Brain microvascular endothelial cell (primary cell): Measurements from ENCODE around the gene AKAP8.

ENCODE experiments used
- DNase-seq: peaks from one replicate; pipeline ENCODE4 v3.0.0-alpha.2; 2020
- H3K27ac ChIP-seq: fragments of 250-450 bp; sonication (Bioruptor Pico); 2 replicates; pipeline ENCODE4 v1.5.1; 2020; ENCODE audit warnings: mild to moderate bottlenecking, moderate library complexity
- H3K27me3 ChIP-seq: fragments of 250-450 bp; sonication (Bioruptor Pico); replicated peaks from 2 replicates; pipeline ENCODE4 v1.5.1; 2020; ENCODE audit warnings: mild to moderate bottlenecking
- H3K36me3 ChIP-seq: fragments of 250-450 bp; sonication (Bioruptor Pico); replicated peaks from 2 replicates; pipeline ENCODE4 v1.5.1; 2020; ENCODE audit warnings: mild to moderate bottlenecking
- H3K4me3 ChIP-seq: 2 replicates; pipeline ENCODE4 v1.5.1; 2011; ENCODE audit warnings: low read depth, mild to moderate bottlenecking, control low read depth, low read length, moderate library complexity
- in situ Hi-C: cut with HindIII; loops from 2 replicates; pipeline ENCODE4 v1.10.0; 2017; ENCODE audit warnings: low sequenced_read_pairs, low pct_ligation_motif_present
- TF ChIP-seq, protein P1 (sequence below): IDR thresholded peaks from 2 replicates; pipeline ENCODE4 v1.5.1; 2011; ENCODE audit warnings: low read depth, mild to moderate bottlenecking, moderate library complexity, low read length, control low read depth, inconsistent platforms; ENCODE audit errors: missing control alignments

AKAP8 gene

DNA sequence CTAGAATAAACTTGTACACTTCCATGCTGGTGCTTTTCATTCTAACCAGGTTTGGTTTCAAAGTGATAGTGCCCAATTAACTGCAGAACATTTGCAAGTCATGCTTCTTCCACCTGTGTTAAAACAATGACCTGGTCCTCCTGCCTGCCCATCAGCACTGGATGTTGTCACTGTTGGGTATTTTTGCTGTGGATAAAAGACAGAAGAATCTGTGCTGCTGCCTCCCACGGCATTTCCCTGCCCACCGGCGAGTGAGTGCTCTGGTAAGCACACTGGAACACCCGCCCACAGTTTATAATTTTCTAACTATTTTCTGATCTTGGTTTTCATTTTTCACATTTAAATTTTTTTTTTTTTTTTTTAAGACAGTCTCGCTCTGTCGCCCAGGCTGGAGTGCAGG is 2.3 kb upstream of the AKAP8 start:
- Histone ChIP-seq H3K27ac (no peak overlapping the region), H3K4me3 (no peak overlapping the region), H3K27me3 (no peaks in the 10 kb centered on the region), H3K36me3 (peaks cover 10% of the 10 kb centered on the region)
- no peak for DNase-seq
- TF ChIP-seq, protein P1, sequence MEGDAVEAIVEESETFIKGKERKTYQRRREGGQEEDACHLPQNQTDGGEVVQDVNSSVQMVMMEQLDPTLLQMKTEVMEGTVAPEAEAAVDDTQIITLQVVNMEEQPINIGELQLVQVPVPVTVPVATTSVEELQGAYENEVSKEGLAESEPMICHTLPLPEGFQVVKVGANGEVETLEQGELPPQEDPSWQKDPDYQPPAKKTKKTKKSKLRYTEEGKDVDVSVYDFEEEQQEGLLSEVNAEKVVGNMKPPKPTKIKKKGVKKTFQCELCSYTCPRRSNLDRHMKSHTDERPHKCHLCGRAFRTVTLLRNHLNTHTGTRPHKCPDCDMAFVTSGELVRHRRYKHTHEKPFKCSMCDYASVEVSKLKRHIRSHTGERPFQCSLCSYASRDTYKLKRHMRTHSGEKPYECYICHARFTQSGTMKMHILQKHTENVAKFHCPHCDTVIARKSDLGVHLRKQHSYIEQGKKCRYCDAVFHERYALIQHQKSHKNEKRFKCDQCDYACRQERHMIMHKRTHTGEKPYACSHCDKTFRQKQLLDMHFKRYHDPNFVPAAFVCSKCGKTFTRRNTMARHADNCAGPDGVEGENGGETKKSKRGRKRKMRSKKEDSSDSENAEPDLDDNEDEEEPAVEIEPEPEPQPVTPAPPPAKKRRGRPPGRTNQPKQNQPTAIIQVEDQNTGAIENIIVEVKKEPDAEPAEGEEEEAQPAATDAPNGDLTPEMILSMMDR = no peak
- in situ Hi-C loops = no loop called here

DNA sequence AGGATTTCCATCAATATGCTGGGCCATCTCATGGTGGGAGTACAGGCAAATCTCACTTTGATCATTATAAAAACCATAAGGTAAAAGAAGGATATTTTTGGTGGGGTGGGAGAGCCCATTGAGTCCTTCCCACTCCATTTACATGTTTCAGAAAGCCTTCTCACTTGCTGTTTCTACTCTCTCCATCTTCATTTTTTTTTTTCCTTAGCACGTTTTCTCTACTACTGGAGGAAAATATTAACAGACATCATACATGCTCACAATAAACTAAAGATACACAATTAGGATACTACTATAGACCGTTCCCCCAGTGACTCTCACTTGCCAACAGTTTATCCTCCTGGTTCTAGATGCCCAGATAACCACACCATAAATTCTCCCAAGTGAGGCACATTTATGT is 1.8 kb upstream of the AKAP8 start:
- no peak for DNase-seq
- H3K36me3 ChIP-seq = peaks cover 6% of the 10 kb centered on the region
- TF ChIP-seq, protein P1 = no peak
- H3K27me3 ChIP-seq = no peaks in the 10 kb centered on the region
- no peak overlapping the region for H3K27ac ChIP-seq
- H3K4me3 ChIP-seq = no peak overlapping the region
- in situ Hi-C loops = no loop called here

DNA sequence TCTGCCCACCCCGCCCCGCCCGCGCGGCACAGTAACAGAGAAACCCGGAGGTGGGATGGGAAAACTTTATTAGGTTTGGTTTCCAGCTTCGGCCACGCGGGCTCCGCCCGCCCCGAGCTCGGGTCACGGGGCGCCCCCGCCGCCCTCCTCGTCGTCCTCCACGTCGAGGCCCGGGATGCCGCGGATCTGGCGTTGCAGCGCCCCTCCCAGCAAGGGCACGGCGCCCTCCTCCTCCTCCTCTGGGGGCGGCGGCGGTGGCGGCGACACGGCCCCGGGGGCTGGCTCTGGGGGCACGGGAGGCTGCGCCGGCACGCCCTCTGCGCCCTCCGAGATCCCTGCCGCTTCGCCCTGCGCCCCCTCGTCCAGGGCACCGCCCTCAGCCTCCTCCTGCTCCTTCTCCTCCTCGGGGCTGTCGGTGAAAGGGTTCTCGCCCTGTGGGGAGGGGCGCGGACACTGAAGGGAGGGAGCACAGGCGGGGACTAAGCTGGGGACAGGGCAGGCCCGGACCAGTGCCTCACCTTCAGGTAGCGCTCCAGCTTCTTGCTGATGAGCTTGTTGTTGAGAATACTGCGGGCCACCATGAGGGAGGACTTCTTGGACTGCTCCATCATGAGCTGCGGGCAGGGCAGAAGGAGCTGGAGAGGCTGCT is 536 bp upstream of the AKAP8 start:
- TF ChIP-seq, protein P1 = no peak
- Histone ChIP-seq H3K4me3 (peak overlapping the region; percentile 69), H3K27me3 (no peaks in the 10 kb centered on the region), H3K36me3 (peaks cover 6% of the 10 kb centered on the region), H3K27ac (peak overlapping the region; percentile 76)
- peak; percentile 12 for DNase-seq
- in situ Hi-C loops = no loop called here

GRCh38 chr19:15378534-15379082 is 979 bp downstream of the AKAP8 start:
- peak overlapping the region; percentile 91 for H3K27ac ChIP-seq
- TF ChIP-seq, protein P1 = no peak
- peaks cover 6% of the 10 kb centered on the region for H3K36me3 ChIP-seq
- H3K4me3 ChIP-seq = peak overlapping the region; percentile 96
- in situ Hi-C loops = no loop called here
- H3K27me3 ChIP-seq = no peaks in the 10 kb centered on the region
- peak; percentile 47 for DNase-seq

- Histone ChIP-seq H3K4me3 (no peak overlapping the region), H3K27me3 (no peaks in the 10 kb centered on the region), H3K27ac (no peak overlapping the region), H3K36me3 (peaks cover 33% of the 10 kb centered on the region)
- in situ Hi-C loops = no loop called here
- DNase-seq = no peak
- TF ChIP-seq, protein P1 = no peak
Measured at GRCh38 chr19:15374796-15375440, 4.7 kb downstream of the AKAP8 start.
